K562 (cell line): ENCODE data around the gene GCK. TPM values are rescaled to one million over a fixed set of nuclear protein-coding genes. Genes with fewer than 3 reads are reported as not detected.

Source experiments
- ARID1B ChIP-seq: fragments of 450-650 bp; IDR thresholded peaks from 2 replicates; pipeline ENCODE4 v1.6.1; 2016; ENCODE audit warnings: antibody characterized with exemption, mild to moderate bottlenecking, inconsistent platforms
- C11orf30 ChIP-seq: fragments of 450-650 bp; IDR thresholded peaks from 2 replicates; pipeline ENCODE4 v1.6.1; 2016; ENCODE audit warnings: low read depth, mild to moderate bottlenecking
- CEBPB ChIP-seq: fragments of 450-650 bp; IDR thresholded peaks from 2 replicates; pipeline ENCODE4 v1.6.1; 2016; ENCODE audit warnings: missing genetic modification characterization, missing compliant biosample characterization
- EGR1 ChIP-seq: fragments of 450-650 bp; conservative IDR thresholded peaks from 2 replicates; pipeline ENCODE4 v1.6.1; 2017; ENCODE audit warnings: mild to moderate bottlenecking
- FOXK2 ChIP-seq, 2 experiments: fragments of 450-650 bp; IDR thresholded peaks in 1 of 2; conservative IDR thresholded peaks in 1 of 2; 2 replicates each; pipeline ENCODE4 v1.6.1; 2016; ENCODE audit warnings: low read depth in 2 of 2, mild to moderate bottlenecking in 1 of 2
- GATA2 ChIP-seq: sonication (generic); formaldehyde crosslinking; IDR thresholded peaks from 2 replicates; pipeline ENCODE4 v1.4.0; 2020; ENCODE audit warnings: mild to moderate bottlenecking, missing genetic modification reagents
- JUNB ChIP-seq: fragments of 450-650 bp; formaldehyde crosslinking; conservative IDR thresholded peaks from 2 replicates; pipeline ENCODE4 v1.4.0; 2020; ENCODE audit warnings: mild to moderate bottlenecking
- MAFF ChIP-seq: IDR thresholded peaks from 2 replicates; pipeline ENCODE4 v1.6.1; 2012; ENCODE audit warnings: low read length, improper control_type of control experiment
- MAZ ChIP-seq, 2 experiments: fragments of 450-650 bp in 1 of 2; sonication (generic) in 1 of 2; formaldehyde crosslinking; IDR thresholded peaks in 1 of 2; conservative IDR thresholded peaks in 1 of 2; 2 replicates each; pipeline versions ENCODE4 v1.4.0 to v1.5.0; 2020; ENCODE audit warnings: mild to moderate bottlenecking in 1 of 2, missing genetic modification reagents in 1 of 2
- NCOA2 ChIP-seq, 2 experiments: fragments of 450-650 bp; IDR thresholded peaks; 2 replicates each; pipeline ENCODE4 v1.6.1; 2018; ENCODE audit warnings: mild to moderate bottlenecking in 2 of 2, moderate library complexity in 1 of 2; ENCODE audit not compliant: partially characterized antibody in 2 of 2
- PHF8 ChIP-seq: fragments of 200-600 bp; sonication (generic); IDR thresholded peaks from 2 replicates; pipeline ENCODE4 v1.6.1; 2012; ENCODE audit warnings: mixed run types, mild to moderate bottlenecking, inconsistent platforms, low read length, moderate library complexity, borderline replicate concordance
- PRPF4 ChIP-seq: fragments of 200-400 bp; formaldehyde crosslinking; IDR thresholded peaks from one replicate; pipeline ENCODE4 v1.6.1; 2017; ENCODE audit warnings: low read length, low read depth, mild to moderate bottlenecking; ENCODE audit not compliant: insufficient read depth, poor library complexity, severe bottlenecking
- SUPT5H ChIP-seq: fragments of 450-650 bp; IDR thresholded peaks from 2 replicates; pipeline ENCODE4 v1.6.1; 2016
- ZNF830 ChIP-seq: fragments of 250-450 bp; sonication (Bioruptor Pico); IDR thresholded peaks from 2 replicates; pipeline ENCODE4 v1.5.0; 2021; ENCODE audit warnings: mild to moderate bottlenecking
- polyA plus RNA-seq, 8 experiments: library from polyadenylated mRNA; depleted of rRNA in 4 of 8; stranded (reverse) in 5 of 8; unstranded in 3 of 8; fragments of >200 nt; fragmentation: Nextera tagmentation in 2 of 8; fragmentation: Illumina TruSeq in 1 of 8; extraction: Ambion mirVana in 2 of 8; extraction: Trizol in 1 of 8; gene quantifications; 2 replicates each; pipeline versions ENCODE4 v1.2.1 to v1.2.3, GENCODE V29; 2011 to 2014; ENCODE audit warnings: inconsistent platforms in 1 of 8, missing spikeins in 1 of 8
- total RNA-seq, 7 experiments: library from RNA; depleted of rRNA in 6 of 7; stranded (reverse); fragments of >200 nt in 6 of 7; fragmentation: Illumina TruSeq in 2 of 7; extraction: Trizol in 2 of 7; gene quantifications; 2 replicates each; pipeline versions ENCODE4 v1.2.1 to v1.2.3, GENCODE V29; 2011 to 2021; ENCODE audit warnings: low replicate concordance in 1 of 7
- TF ChIP-seq, protein P1 (sequence below): fragments of 450-650 bp; formaldehyde crosslinking; conservative IDR thresholded peaks from 2 replicates; pipeline ENCODE4 v1.4.0; 2022; ENCODE audit warnings: mild to moderate bottlenecking, missing genetic modification characterization
- TF ChIP-seq, protein P2 (sequence below): IDR thresholded peaks from 3 replicates; pipeline ENCODE4 v1.6.1; 2011; ENCODE audit warnings: borderline replicate concordance, mild to moderate bottlenecking, moderate library complexity; ENCODE audit not compliant: insufficient read length; ENCODE audit errors: extremely low read depth
- TF ChIP-seq, protein P3 (sequence below), 2 experiments: fragments of 450-650 bp; IDR thresholded peaks; 2 replicates each; pipeline ENCODE4 v1.6.1; 2016

GCK gene
- total and polyA plus RNA-seq, 9 of the 15 experiments (the other 6 are each of a cell fraction or from before 2014, with no cell fraction given), result 0.11 to 0.55 (median 0.16) TPM; not detected in 3

DNA sequence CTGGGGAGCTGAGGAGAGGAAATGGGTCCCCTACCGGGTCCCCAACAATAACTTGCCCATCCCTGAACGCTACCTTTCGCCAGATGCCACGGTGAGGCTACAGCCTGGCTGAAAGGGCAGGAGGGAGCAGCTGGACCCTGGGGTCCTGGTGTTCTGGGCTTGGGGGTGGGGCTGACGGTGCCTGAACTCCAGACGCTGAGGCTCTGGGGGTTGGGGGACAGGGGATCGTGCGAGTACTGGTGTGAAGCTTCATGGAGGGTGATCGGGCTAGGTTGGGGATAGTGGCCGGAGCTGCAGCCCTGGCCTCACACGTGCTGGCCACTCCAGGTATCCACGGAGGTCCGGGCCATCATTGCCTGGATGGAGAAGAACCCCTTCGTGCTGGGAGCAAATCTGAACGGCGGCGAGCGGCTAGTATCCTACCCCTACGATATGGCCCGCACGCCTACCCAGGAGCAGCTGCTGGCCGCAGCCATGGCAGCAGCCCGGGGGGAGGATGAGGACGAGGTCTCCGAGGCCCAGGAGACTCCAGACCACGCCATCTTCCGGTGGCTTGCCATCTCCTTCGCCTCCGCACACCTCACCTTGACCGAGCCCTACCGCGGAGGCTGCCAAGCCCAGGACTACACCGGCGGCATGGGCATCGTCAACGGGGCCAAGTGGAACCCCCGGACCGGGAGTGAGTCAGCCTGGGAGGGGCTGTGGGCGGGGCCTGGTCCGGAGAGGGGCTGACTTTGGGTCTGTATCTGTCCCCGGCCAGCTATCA is 76.8 kb downstream of the GCK start (continued):
- TF ChIP-seq PHF8 (no peak), EGR1 (no peak; the same call in 1 of the 2 replicates), MAZ (CRISPR knock-in tag; conservative IDR thresholded peaks at IDR 0.05 in 1 of 2, IDR thresholded peaks at IDR 0.05 in 1 of 2) (peak in 1 of 2 experiments; percentile 46; a peak in 1 of 4 replicates), JUNB (no peak), ARID1B (no peak), NCOA2 (IDR thresholded peaks at IDR 0.05; ENCODE audit: partially characterized antibody in 2 of 2) (no peak), ZNF830 (CRISPR knock-in tag) (no peak), CEBPB (tag) (no peak), GATA2 (CRISPR knock-in tag) (no peak), PRPF4 (no peak), C11orf30 (no peak), SUPT5H (0 out of 2 replicates have a peak, but pooled peaks have one; percentile 49), FOXK2 (conservative IDR thresholded peaks at IDR 0.05 in 1 of 2, IDR thresholded peaks at IDR 0.05 in 1 of 2; ENCODE audit: low read depth in 2 of 2) (peak in 1 of 2 experiments; percentile 98; a peak in 2 of 4 replicates), MAFF (no peak)
- TF ChIP-seq, protein P1, sequence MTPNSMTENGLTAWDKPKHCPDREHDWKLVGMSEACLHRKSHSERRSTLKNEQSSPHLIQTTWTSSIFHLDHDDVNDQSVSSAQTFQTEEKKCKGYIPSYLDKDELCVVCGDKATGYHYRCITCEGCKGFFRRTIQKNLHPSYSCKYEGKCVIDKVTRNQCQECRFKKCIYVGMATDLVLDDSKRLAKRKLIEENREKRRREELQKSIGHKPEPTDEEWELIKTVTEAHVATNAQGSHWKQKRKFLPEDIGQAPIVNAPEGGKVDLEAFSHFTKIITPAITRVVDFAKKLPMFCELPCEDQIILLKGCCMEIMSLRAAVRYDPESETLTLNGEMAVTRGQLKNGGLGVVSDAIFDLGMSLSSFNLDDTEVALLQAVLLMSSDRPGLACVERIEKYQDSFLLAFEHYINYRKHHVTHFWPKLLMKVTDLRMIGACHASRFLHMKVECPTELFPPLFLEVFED (CRISPR knock-in tag), result no peak
- TF ChIP-seq, protein P2, sequence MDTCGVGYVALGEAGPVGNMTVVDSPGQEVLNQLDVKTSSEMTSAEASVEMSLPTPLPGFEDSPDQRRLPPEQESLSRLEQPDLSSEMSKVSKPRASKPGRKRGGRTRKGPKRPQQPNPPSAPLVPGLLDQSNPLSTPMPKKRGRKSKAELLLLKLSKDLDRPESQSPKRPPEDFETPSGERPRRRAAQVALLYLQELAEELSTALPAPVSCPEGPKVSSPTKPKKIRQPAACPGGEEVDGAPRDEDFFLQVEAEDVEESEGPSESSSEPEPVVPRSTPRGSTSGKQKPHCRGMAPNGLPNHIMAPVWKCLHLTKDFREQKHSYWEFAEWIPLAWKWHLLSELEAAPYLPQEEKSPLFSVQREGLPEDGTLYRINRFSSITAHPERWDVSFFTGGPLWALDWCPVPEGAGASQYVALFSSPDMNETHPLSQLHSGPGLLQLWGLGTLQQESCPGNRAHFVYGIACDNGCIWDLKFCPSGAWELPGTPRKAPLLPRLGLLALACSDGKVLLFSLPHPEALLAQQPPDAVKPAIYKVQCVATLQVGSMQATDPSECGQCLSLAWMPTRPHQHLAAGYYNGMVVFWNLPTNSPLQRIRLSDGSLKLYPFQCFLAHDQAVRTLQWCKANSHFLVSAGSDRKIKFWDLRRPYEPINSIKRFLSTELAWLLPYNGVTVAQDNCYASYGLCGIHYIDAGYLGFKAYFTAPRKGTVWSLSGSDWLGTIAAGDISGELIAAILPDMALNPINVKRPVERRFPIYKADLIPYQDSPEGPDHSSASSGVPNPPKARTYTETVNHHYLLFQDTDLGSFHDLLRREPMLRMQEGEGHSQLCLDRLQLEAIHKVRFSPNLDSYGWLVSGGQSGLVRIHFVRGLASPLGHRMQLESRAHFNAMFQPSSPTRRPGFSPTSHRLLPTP, result no peak
- TF ChIP-seq, protein P3, sequence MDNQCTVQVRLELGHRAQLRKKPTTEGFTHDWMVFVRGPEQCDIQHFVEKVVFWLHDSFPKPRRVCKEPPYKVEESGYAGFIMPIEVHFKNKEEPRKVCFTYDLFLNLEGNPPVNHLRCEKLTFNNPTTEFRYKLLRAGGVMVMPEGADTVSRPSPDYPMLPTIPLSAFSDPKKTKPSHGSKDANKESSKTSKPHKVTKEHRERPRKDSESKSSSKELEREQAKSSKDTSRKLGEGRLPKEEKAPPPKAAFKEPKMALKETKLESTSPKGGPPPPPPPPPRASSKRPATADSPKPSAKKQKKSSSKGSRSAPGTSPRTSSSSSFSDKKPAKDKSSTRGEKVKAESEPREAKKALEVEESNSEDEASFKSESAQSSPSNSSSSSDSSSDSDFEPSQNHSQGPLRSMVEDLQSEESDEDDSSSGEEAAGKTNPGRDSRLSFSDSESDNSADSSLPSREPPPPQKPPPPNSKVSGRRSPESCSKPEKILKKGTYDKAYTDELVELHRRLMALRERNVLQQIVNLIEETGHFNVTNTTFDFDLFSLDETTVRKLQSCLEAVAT (IDR thresholded peaks at IDR 0.05), result no peak
